Measurements from ENCODE around the gene ARAP1. TPM values are rescaled to one million over a fixed set of nuclear protein-coding genes. Genes with fewer than 3 reads are reported as not detected.

The ARAP1 gene
- total RNA-seq, 1 donor from 2014 or later: 49.5 TPM

GRCh38 chr11:72722050-72722748, 30.0 kb downstream of the ARAP1 start:
- Histone ChIP-seq H3K4me3 (ENCODE audit: low read depth, low read length) (peak overlapping the region; percentile 52), H3K27me3 (ENCODE audit: control insufficient read depth, insufficient read depth, low read length) (no peaks in the 10 kb centered on the region), H3K36me3 (ENCODE audit: control insufficient read depth, insufficient read depth, low read length) (peaks cover 11% of the 10 kb centered on the region)
- DNase-seq (ENCODE audit: low read depth): peak; percentile 89
- no peak for TF ChIP-seq CTCF (IDR thresholded peaks at IDR 0.05; ENCODE audit: insufficient read depth, low read length, severe bottlenecking)
- FAIRE-seq: no peak

DNA sequence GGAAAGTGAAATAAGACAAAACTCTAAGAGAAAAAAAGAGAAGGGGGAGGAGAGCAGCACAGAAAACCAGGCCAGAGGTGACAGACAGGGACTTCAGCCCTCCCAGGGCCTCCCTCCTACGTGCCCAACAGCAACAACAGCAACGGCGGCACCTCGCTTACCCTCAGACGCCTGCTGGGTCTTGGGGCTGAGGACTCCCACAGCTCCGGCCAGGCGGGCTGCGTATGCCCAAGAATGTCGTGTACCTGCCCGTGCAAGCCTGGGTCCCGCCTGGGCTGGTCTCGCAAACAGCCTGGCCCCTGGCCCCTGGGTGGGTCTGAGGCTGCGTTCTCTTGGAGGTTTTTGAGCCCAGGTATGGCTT, 30.5 kb downstream of the ARAP1 start:
- H3K36me3 ChIP-seq (ENCODE audit: control insufficient read depth, insufficient read depth, low read length): peaks cover 15% of the 10 kb centered on the region
- no peaks in the 10 kb centered on the region for H3K27me3 ChIP-seq (ENCODE audit: control insufficient read depth, insufficient read depth, low read length)
- DNase-seq (ENCODE audit: low read depth) (peak; percentile 87), FAIRE-seq (no peak)
- TF ChIP-seq CTCF (IDR thresholded peaks at IDR 0.05; ENCODE audit: insufficient read depth, low read length, severe bottlenecking): no peak
- H3K4me3 ChIP-seq (ENCODE audit: low read depth, low read length): peak overlapping the region; percentile 52

- Histone ChIP-seq H3K4me3 (ENCODE audit: low read depth, low read length) (peak overlapping the region; percentile 52), H3K36me3 (ENCODE audit: control insufficient read depth, insufficient read depth, low read length) (peaks cover 18% of the 10 kb centered on the region), H3K27me3 (ENCODE audit: control insufficient read depth, insufficient read depth, low read length) (no peaks in the 10 kb centered on the region)
- no peak for TF ChIP-seq CTCF (IDR thresholded peaks at IDR 0.05; ENCODE audit: insufficient read depth, low read length, severe bottlenecking)
- FAIRE-seq (no peak), DNase-seq (ENCODE audit: low read depth) (no peak)
Measured at GRCh38 chr11:72721276-72721675, 30.9 kb downstream of the ARAP1 start.

GRCh38 chr11:72720784-72721183, 31.4 kb downstream of the ARAP1 start:
- no peak for DNase-seq (ENCODE audit: low read depth)
- Histone ChIP-seq H3K27me3 (ENCODE audit: control insufficient read depth, insufficient read depth, low read length) (no peaks in the 10 kb centered on the region), H3K36me3 (ENCODE audit: control insufficient read depth, insufficient read depth, low read length) (peaks cover 18% of the 10 kb centered on the region), H3K4me3 (ENCODE audit: low read depth, low read length) (peak overlapping the region; percentile 52)
- no peak for TF ChIP-seq CTCF (IDR thresholded peaks at IDR 0.05; ENCODE audit: insufficient read depth, low read length, severe bottlenecking)
- FAIRE-seq: no peak

- DNase-seq (ENCODE audit: low read depth) (no peak), FAIRE-seq (no peak)
- H3K36me3 ChIP-seq (ENCODE audit: control insufficient read depth, insufficient read depth, low read length): peaks cover 19% of the 10 kb centered on the region
- H3K27me3 ChIP-seq (ENCODE audit: control insufficient read depth, insufficient read depth, low read length): no peaks in the 10 kb centered on the region
- peak overlapping the region; percentile 52 for H3K4me3 ChIP-seq (ENCODE audit: low read depth, low read length)
- TF ChIP-seq CTCF (IDR thresholded peaks at IDR 0.05; ENCODE audit: insufficient read depth, low read length, severe bottlenecking): no peak
Measured at GRCh38 chr11:72720047-72720446, 32.2 kb downstream of the ARAP1 start.

- FAIRE-seq (no peak), DNase-seq (ENCODE audit: low read depth) (no peak)
- Histone ChIP-seq H3K4me3 (ENCODE audit: low read depth, low read length) (no peak overlapping the region), H3K36me3 (ENCODE audit: control insufficient read depth, insufficient read depth, low read length) (peaks cover 20% of the 10 kb centered on the region), H3K27me3 (ENCODE audit: control insufficient read depth, insufficient read depth, low read length) (no peaks in the 10 kb centered on the region)
- TF ChIP-seq CTCF (IDR thresholded peaks at IDR 0.05; ENCODE audit: insufficient read depth, low read length, severe bottlenecking): no peak
Measured at GRCh38 chr11:72719551-72719950, 32.7 kb downstream of the ARAP1 start.

All from bronchial epithelial cell (primary cell).